ENCODE data around the gene C5.
"Not testable (repeated sequence)": the region's sequence is repeated elsewhere in the genome, so short reads cannot be mapped to it uniquely, and the experiment has no call there.

The C5 gene

DNA sequence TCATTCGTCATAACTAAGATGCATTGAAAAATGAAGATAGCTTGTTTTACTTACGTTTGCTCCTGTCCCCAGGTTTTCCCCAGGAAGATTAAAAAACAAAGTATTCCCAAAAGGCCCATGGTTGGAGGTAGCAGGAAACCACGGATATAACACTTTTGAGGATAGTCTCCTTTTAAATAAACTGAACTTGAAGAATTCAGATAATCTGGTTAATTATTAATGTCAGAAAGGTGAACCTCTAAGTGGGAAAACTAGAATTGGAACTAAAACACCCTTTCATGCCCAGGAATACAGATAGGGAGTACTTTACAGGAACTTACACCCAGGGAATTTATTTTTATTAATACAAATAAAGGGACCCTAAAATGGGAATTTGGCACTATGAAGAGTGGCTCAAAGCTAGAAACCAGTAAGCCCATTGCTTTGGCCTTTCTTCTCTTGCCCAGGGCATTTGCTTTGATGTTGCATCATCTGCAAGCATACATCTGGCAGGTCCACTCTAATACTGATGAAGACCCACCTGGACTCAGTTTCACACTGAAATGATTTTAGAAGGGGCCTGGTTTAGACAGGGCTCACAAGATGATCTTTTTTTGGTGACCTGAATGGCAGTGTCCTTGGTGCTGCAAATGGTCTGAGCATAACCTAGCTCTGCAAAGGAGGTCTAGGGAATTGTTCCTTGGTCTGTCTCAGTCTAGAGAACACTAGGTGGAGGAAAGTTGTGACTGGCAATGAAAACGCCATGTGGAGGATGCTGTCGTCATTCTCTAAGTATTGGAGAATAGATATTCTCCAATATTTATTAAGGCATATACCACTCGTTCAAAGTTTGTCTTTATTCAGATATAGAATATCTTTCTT lies at the start of gene C5:
Gene C5, minus strand, starts transcription at position 148 of the 861 bp plus-strand sequence. Its CDS starts 29 bp downstream, at position 119.
- no peak for DNase-seq (ENCODE audit: low read depth in 2 of 2)

GRCh38 chr9:121098567-121099198 lies 48.6 kb upstream of the C5 start:
- DNase-seq (ENCODE audit: low read depth in 2 of 2): no peak

- no peak for DNase-seq (ENCODE audit: low read depth in 2 of 2)
Measured at GRCh38 chr9:121095057-121095456, 45.0 kb upstream of the C5 start.

DNA sequence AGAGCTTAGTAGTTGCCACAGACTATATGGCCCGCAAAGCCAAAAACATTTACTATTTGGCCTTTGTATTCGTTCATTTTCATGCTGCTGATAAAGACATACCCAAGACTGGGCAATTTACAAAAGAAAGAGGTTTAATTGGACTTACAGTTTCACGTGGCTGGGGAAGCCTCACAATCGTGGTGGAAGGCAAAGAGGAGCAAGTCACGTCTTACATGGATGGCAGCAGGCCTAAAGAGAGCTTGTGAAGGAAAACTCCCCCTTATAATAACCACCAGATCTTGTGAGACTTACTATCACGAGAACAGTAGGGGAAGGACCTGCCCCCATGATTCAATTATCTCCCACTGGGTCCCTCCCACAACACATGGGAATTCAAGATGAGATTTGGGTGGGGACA lies 40.7 kb upstream of the C5 start:
- DNase-seq (ENCODE audit: low read depth in 2 of 2): not testable (repeated sequence)

- no peak for DNase-seq (ENCODE audit: low read depth in 2 of 2)
Measured at GRCh38 chr9:121088576-121088975, 38.5 kb upstream of the C5 start.

GRCh38 chr9:121085661-121086060 lies 35.6 kb upstream of the C5 start:
- DNase-seq (ENCODE audit: low read depth in 2 of 2): no peak

- no peak for DNase-seq (ENCODE audit: low read depth in 2 of 2)
Measured at GRCh38 chr9:121082075-121082474, 32.0 kb upstream of the C5 start.

GRCh38 chr9:121075251-121076036 lies 25.4 kb upstream of the C5 start:
- peak in 1 of 2 donors; percentile 31 for DNase-seq (ENCODE audit: low read depth in 2 of 2)

DNA sequence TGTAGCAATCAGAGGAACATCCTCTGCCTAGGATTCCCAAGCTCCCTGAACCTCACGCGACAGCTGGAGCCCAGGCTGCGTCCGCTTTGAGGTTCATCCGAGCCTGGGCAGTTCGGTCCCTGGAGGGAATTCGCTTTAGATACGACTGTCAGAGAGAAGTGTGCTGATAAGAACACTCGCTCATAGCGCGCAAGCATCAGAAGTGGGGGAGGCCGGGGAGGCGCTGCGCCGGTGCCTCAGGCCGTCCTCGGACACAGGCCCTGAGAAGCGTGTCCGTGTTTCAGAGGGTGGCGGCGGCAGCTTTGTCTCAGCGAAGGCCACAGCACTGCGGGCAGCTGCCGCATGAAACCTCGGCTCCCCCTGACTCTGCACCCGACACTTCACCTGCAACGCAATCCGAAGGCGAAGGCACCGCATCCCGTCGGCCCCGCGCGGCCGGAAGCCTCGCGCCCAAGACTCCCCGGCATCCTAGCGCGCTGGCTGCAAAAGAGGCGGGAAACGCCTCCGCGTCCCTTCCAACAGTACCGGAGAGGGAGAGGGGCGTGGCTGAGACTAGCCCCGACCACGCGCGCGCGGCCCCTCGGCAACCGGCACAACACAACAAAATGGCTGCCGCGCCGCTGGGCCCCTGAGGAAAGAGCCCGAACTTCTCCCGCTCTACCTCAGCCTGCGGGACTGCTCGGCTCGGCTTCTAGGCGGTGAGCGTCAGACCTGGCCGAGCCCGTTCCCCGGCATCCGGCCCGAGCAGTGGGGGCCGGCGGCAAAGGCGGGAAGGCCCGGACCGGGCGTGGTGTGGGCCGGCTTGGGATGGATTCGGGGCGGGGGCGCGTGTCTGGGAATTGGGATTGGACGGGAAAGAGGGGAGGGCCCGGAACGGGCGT lies 24.5 kb upstream of the C5 start, which contains the start of gene CNTRL:
Gene CNTRL, plus strand, starts transcription at position 586 of the 881 bp plus-strand sequence. CDS start 13,372 bp downstream, outside the sequence.
- DNase-seq (ENCODE audit: low read depth in 2 of 2): peak; percentile 72 to 85

- no peak for DNase-seq (ENCODE audit: low read depth in 2 of 2)
Measured at GRCh38 chr9:121073038-121073437, 23.0 kb upstream of the C5 start.

DNA sequence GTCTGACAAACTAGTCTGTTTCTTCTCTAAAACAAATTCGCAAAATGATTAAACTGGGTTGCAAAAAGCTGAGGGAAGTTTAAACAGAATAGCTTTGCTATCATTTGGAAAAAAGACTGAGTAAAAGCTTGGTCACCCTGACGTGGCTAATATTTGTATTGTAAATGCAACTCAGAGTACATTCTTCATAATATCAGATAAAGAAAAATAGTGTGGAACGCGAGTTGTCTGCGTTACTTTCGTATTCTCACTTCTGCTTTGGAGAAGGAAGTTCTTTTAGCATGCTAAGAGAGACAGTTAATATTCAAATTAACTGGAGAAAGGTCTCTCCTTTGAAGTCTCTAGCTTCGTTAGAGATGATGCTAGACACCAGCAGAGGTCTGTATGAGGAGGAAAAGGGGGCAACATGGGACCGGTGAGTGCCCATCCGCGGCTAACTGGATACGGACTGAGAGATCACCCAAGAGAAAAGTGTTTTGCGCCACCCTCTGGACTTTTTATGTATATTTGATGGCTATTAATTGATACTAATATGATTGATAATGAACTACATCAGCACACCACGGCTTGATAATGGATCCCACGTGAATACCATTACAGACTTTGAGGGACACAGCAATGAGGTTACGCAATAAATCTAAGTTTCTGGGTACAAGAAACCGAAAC lies 21.8 kb upstream of the C5 start:
- no peak for DNase-seq (ENCODE audit: low read depth in 2 of 2)

DNA sequence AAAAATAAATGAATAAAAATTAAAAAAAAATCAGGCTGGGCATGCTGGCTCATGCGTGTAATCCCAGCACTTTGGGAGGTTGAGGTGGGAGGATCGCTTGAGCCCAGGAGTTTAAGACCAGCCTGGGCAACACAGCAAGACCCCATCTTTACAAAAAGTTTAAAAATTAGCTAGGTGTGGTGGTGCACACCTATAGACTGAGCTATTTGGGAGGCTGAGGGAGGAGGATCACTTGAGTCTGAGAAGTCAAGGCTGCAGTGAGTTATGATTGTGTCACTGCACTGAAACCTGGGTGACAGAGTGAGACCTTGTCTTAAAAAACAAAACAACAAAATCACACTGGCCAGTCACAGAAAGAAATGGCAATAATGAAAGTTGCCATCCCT lies 21.3 kb upstream of the C5 start:
- no peak for DNase-seq (ENCODE audit: low read depth in 2 of 2)

GRCh38 chr9:121069396-121069795 lies 19.3 kb upstream of the C5 start:
- DNase-seq (ENCODE audit: low read depth in 2 of 2): no peak

DNA sequence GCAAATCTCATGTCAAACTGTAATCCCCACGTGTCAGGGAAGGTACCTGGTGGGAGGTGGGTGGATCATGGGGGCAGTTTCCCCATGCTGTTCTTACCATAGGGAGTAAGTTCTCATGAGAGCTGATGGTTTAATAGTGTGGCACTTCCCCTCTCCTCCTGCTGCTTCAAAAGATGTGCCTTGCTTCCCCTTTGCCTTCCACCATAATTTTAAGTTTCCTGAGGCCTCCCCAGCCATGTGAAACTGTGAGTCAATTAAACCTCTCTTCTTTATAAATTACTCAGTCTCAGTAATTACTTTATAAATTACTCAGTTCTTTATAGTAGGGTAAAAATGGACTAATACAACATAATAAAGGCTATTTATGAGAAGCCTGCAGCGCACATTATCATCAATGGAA lies 17.6 kb upstream of the C5 start:
- no peak for DNase-seq (ENCODE audit: low read depth in 2 of 2)

DNA sequence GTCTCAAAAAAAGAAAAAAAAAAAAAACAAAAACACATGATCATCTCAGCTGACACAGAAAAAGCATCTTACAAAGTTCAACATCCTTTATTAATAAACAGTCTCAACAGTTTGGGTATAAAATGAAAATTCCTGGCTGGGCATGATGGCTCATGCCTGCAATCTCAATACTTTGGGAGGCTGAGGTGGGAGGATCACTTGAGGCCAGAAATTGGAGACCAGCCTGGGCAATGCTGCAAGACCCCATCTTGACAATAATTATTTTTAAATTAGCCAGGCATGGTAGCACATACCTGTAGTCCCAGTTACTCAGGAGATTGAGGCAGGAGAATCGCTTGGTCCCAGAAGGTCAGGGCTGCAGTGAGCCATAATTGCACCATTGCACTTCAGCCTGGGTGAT lies 16.8 kb upstream of the C5 start:
- DNase-seq (ENCODE audit: low read depth in 2 of 2): no peak

DNA sequence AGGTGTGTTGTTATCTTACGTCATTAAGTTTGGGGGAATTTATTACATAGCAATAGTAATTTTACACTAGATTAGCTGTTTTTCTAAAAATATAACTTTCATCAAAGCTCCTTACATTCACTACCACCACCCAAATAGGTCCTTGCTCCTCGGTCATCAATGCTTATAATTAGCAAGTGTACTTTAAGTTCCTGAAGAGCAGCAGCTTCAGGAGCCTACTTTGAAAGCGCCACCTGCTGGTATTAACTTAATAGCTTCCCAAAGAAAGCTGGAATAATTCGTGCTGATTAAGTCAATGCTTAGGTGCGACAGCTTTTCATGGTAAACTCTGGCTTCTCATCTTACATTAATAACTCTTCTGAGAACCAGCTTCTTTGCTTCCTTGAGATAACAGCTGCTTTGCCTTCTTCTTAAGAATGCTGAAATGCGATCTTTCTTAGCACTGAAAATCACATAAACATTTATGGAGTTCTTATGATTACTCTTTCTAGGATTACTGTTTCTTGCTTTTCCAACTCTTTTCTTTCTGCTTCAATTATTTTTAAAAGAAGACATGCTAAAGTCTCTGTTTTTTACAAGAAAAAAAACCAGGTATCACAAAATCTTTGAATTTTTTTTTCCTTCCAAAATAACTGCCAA lies 10.0 kb upstream of the C5 start:
- DNase-seq (ENCODE audit: low read depth in 2 of 2): no peak

GRCh38 chr9:121059513-121059912 lies 9.4 kb upstream of the C5 start:
- DNase-seq (ENCODE audit: low read depth in 2 of 2): no peak

DNA sequence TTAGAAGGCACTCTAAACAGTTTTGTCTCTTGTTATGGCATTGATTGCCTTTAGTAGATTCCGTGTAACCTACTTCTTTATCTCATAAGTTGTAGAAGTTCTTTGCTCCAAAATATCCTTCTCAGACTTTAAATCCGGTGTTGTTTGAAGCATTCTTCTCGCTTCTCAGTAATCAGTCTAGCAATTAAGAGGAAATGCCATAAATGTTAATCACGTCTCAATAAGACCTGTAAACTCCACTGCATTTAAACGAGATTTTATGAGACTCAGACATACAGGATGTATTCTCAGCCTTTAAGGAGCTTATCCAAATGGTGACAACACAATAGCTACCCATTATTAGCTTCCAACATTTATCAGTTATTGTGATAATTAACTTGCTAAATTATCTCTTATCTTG lies 7.7 kb upstream of the C5 start:
- no peak for DNase-seq (ENCODE audit: low read depth in 2 of 2)

DNA sequence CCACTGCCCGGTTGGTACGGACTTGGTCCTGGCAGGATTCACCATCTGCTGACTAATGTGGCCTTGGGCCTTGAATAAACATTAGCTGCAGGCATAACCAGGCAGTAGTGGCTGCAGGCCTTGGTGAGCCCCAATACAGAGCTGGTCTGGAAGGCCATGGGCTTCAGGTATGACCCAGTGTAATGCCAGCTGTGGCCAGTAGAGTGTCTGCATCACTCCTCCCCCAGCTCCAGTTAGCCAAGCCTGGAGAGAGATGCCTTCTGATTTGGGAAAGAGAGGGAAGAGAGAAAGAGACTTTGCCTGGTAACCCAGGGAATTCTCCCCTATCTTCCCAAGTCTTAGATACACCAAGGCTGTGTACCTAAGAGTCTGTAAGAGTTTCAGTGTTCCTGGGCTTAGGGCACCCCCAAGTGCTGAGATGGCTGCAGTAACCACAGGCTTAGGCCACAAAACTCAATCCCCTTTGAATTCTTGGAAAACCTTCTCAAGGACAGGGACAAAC lies 5.6 kb upstream of the C5 start:
- DNase-seq (ENCODE audit: low read depth in 2 of 2): no peak

- DNase-seq (ENCODE audit: low read depth in 2 of 2): no peak
Measured at GRCh38 chr9:121053544-121053943, 3.5 kb upstream of the C5 start.

Data from stimulated activated CD4-positive, alpha-beta T cell treated with anti-CD3 and anti-CD28 coated beads, Interleukin-1b, Interleukin-23, amount 100 ng/mL, for 4 hours (primary cell).